ENCODE measurements around the gene PSMA7. TPM values are rescaled to one million over a fixed set of nuclear protein-coding genes. Genes with fewer than 3 reads are reported as not detected.

PSMA7 gene
- total RNA-seq, 4 donors from 2014 or later: 213 to 288 (median 261) TPM

DNA sequence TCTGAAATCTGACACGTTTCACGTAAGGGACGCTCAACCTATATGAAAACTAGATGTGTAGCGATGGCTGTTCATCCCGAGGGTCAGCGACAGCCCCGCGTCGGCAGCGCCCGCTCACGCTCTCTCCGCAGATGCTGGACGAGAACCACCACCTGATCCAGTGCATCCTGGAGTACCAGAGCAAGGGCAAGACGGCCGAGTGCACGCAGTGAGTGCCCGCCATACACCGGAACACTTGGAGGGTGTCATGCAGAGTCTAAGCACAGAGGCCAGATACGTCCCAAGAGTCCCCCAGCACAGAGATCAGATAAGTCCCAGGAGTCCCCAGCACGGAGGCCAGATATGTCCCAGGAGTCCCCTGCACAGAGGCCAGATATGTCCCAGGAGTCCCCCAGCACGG, 15.3 kb upstream of the PSMA7 start:
- 95 to 97% methylated on average over 17 to 21 of the region's 22 CpGs for WGBS, 2 donors
- Histone ChIP-seq H3K27me3 (no peaks in the 10 kb centered on the region), H3K27ac (no peak overlapping the region), H3K4me3 (replicated peaks in 1 of 3) (no peak overlapping the region), H3K4me1 (peaks cover 0 to 5% of the 10 kb centered on the region in 2 donors), H3K9me3 (no peaks in the 10 kb centered on the region), H3K36me3 (peaks cover 10 to 26% of the 10 kb centered on the region in 2 donors)
- no peak for DNase-seq
- TF ChIP-seq POLR2A (IDR thresholded peaks at IDR 0.05): no peak
- TF ChIP-seq, protein P1, sequence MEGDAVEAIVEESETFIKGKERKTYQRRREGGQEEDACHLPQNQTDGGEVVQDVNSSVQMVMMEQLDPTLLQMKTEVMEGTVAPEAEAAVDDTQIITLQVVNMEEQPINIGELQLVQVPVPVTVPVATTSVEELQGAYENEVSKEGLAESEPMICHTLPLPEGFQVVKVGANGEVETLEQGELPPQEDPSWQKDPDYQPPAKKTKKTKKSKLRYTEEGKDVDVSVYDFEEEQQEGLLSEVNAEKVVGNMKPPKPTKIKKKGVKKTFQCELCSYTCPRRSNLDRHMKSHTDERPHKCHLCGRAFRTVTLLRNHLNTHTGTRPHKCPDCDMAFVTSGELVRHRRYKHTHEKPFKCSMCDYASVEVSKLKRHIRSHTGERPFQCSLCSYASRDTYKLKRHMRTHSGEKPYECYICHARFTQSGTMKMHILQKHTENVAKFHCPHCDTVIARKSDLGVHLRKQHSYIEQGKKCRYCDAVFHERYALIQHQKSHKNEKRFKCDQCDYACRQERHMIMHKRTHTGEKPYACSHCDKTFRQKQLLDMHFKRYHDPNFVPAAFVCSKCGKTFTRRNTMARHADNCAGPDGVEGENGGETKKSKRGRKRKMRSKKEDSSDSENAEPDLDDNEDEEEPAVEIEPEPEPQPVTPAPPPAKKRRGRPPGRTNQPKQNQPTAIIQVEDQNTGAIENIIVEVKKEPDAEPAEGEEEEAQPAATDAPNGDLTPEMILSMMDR (IDR thresholded peaks at IDR 0.05): no peak
- intact Hi-C loops (cut with DNase I): no loop called here

DNA sequence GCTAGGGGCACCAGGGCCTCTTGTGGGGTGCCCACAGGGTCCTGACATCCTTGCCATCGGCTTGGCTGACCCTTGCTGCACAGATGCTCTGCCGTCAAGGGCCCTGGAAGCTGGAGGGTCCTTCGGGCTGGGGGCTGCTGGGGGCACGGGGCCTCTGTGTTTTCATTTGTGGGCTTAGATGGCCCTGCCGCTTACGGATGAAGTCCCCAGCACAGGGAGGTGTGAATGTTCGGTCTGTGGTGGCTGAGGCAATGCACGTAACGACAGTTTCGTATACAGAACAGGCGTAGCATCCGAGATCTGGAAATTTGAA, 14.8 kb upstream of the PSMA7 start:
- peaks cover 0 to 5% of the 10 kb centered on the region in 2 donors for H3K4me1 ChIP-seq
- no peak for DNase-seq
- no peak overlapping the region for H3K4me3 ChIP-seq (replicated peaks in 1 of 3)
- no peak overlapping the region for H3K27ac ChIP-seq
- TF ChIP-seq, protein P1 (IDR thresholded peaks at IDR 0.05): no peak
- TF ChIP-seq POLR2A (IDR thresholded peaks at IDR 0.05): no peak
- 92 to 96% methylated on average over 7 to 11 of the region's 12 CpGs for WGBS, 2 donors
- H3K9me3 ChIP-seq: no peaks in the 10 kb centered on the region
- peaks cover 9 to 23% of the 10 kb centered on the region in 2 donors for H3K36me3 ChIP-seq
- no peaks in the 10 kb centered on the region for H3K27me3 ChIP-seq
- intact Hi-C loops (cut with DNase I): no loop called here

DNA sequence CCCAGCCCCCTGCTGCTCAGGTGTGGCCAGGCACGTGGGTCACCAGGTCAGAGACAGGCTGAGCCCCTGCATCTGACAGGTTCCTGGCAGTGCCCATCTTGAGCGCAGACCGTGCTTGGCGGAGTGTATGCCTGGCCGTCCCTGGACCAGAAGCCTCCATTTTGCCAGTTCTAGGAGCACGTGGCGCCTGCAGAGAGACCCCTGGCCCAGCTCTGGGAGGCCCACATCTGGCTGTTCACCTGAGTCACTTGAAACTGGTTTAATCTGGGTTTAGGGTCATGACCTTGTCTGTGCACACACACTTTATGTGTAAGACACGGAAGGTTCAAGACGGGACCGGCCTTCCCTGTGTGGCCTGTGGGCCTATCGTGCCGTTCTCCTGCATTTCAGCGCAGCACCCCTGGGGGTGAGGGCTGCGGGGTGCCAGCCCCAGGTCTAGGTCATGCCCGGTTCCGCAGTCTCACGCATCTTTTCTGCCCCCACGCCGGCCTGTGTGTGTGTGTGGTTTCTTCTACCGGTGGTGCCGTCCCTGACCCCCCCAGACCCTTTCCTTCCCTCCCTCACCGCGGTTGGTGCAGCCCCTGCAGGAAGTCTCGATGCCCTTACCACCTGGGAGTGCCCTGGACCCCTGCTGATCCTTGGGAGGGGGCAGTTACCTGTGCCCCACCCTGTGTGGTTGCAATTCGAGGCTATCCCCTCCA, 14.3 kb upstream of the PSMA7 start:
- peaks cover 0 to 5% of the 10 kb centered on the region in 2 donors for H3K4me1 ChIP-seq
- H3K9me3 ChIP-seq: no peaks in the 10 kb centered on the region
- peaks cover 4 to 18% of the 10 kb centered on the region in 2 donors for H3K36me3 ChIP-seq
- 90 to 91% methylated on average over 20 to 23 of the region's 25 CpGs for WGBS, 2 donors
- intact Hi-C loops (cut with DNase I): no loop called here
- H3K27ac ChIP-seq: no peak overlapping the region
- no peak overlapping the region for H3K4me3 ChIP-seq (replicated peaks in 1 of 3)
- H3K27me3 ChIP-seq: no peaks in the 10 kb centered on the region
- TF ChIP-seq POLR2A (IDR thresholded peaks at IDR 0.05): no peak
- TF ChIP-seq, protein P1 (IDR thresholded peaks at IDR 0.05): no peak
- no peak for DNase-seq

DNA sequence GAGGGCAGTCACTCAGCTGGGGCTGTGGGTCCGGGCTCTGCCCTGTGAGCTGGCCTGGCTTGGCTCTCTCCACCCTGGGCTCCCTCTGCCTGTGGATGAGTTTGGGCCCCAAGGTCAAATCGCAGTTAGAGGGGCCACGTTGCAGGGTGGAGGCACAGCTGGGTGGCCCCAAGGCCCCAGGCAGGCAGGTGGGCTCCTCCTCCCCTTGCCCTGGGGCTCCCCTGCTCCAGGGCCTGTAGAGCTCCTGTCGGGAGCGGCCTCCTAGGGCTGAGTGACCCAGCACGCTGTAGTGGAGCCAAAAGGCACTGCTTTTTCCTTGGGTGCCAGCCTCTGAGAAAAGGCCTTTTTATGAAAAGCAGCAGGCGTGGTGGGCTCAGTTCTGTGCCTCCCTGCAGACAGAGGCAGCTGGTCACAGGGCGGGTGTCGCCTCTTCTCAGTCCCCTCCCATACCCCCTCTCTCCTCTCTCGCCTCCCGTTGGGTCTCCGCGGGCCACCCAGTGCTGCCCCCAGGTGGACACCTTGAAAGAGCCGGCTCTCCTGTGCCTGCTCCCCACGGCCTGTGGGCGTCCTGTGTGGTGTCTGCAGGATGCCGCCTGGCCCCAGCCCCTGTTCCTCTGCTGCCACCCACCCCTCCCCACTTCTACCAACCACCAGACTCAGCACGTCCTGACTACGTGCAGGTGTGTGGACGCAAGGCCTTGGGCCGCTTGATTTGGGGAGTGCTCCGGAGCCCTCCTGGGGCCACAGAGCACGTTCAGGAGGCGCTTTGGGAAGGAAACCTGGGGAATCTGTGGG, 13.6 kb upstream of the PSMA7 start:
- H3K36me3 ChIP-seq: peaks cover 4 to 16% of the 10 kb centered on the region in 2 donors

More for the DNA sequence above, 13.6 kb upstream of the PSMA7 start:
- no peak overlapping the region for H3K4me3 ChIP-seq (replicated peaks in 1 of 3)
- H3K9me3 ChIP-seq: no peaks in the 10 kb centered on the region
- H3K4me1 ChIP-seq: peaks cover 0 to 5% of the 10 kb centered on the region in 2 donors
- no peak overlapping the region for H3K27ac ChIP-seq
- peak; percentile 55 to 63 for DNase-seq
- H3K27me3 ChIP-seq: no peaks in the 10 kb centered on the region
- no peak for TF ChIP-seq POLR2A (IDR thresholded peaks at IDR 0.05)
- TF ChIP-seq, protein P1 (IDR thresholded peaks at IDR 0.05): peak in 5 of 6 experiments; percentile 34 to 74 (median 45)
- WGBS, 2 donors: 39 to 64% methylated on average over 15 to 20 of the region's 24 CpGs
- intact Hi-C loops (cut with DNase I): no loop called here

Measured in thyroid gland (tissue), 4 donors.